Inferior parietal cortex (tissue), 1 donor: ENCODE results near the gene NLRP1.

Source experiments
- DNase-seq: peaks from one replicate; pipeline ENCODE4 v3.0.0-alpha.2; 2016; ENCODE audit errors: extremely low spot score

NLRP1 gene

DNA sequence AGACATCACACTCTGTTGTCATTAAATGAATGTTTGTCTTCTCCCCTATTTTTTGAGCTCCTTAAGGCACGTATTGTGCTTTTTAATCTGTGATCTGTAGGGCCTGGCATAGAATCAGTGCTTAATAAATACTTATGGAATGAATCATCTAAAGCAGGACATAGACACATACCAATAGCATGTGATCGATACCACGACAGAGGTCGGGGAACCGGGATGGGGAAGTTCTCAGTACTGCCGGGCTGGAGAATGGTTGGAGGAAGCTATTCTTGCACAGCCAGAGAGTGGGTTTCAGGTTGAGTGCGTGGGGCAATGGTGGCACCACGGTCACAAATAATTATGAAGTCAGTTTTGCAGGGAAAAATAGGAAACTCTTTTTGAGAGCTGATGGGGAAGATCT lies 26.8 kb downstream of the NLRP1 start:
- no peak for DNase-seq

DNA sequence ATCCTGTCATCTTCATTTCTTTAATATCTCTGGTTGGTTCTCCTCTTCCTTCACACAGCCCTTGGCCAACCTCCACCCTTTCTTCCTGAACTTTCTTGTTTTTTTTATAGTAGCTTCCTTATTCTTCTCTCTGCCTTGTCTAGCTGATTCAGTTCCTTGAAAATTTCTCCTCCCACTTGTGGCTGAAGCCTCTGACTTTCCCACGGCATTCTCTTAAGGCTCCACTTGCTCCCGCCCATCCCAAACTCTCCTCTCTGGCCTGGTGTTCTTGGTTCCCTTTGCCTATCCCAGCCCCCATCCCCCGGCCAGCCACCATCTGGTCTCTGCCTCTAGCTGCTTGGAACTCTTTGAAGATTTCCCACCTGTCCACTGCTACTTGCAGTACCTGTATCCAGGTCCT lies 29.1 kb downstream of the NLRP1 start:
- no peak for DNase-seq

GRCh38 chr17:5553479-5553878 lies 30.8 kb downstream of the NLRP1 start:
- DNase-seq = no peak

DNA sequence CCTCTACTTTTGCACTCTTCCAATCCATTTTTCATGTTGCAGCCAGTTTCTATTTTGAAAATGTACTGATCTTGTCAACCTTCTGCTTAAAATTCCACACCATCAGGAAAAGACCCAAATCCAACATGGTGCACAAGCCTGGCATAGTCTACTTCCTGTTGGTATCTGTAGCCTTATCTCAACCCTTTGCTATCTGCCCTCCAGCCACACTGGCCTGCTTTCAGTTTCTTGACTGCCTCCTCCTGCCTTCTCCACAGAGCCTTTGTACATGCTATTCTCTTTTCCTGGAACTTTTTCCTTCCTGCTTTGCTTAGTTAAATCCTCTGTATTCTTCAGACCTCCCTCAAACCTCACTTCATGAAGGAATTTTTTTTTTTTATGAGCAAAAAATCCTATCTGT lies 31.5 kb downstream of the NLRP1 start:
- DNase-seq = no peak

DNA sequence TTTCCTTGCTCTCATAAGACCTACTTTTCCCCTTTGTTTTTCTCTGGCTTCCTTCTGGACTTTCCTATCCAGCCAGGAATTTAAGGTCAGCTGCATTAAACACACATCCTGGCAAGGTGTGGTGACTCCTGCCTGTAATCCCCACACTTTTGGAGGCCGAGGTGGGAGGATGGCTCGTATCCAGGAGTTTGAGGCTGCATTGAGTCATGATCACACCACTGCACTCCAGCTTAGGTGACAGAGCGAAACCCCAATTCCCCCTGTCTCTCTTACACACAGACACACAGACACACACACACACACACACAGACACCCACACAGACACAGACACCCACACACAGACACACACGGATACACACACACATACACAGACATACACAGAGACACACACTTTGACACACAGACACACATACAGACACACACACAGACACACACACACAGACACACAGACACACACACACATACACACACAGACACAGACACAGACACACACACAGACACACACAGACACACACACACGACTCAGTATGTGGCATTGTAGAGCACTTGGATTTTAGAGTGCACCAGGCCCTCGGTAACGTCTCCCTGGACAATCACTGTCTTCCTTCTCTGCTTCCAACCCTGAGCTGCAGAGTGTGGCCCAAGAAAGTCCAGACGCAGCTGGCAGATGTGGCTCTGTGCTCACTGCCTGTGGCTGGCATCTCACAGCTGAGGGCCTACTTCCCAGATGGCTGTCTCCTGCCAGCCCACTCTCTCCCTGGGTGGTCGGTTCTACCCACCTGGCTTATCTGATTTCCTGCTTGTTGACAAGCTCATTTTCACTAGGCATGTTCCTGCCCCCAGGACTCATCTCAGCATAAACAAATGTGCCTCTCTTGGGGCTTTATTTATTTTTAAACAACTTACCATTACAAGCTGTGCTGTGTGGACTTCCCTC lies 39.0 kb downstream of the NLRP1 start:
- no peak for DNase-seq

- no peak for DNase-seq
Observed at GRCh38 chr17:5544115-5544514, 40.2 kb downstream of the NLRP1 start.

- no peak for DNase-seq
Observed at GRCh38 chr17:5541610-5542202, 42.6 kb downstream of the NLRP1 start.

GRCh38 chr17:5540321-5540720 lies 44.0 kb downstream of the NLRP1 start:
- no peak for DNase-seq

DNA sequence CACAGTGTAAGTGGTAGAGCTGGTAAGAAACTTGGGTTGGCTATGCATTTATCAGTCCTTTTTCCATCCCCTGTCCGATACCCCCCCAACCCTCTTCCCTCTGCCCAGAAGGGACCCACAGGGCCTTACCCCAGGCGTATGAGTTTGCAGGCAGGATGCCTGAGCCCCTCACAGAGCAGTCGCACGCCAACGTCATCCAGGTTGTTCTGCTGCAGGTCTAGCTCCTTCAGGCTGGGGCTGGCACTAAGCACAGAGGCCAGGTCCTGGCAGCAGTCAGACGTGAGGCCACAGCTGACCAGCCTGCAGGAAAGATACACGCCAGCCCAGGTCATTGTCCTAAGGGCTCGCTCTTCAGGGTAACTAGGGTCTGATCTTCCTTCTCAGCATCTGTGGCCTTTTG lies 45.0 kb downstream of the NLRP1 start:
- DNase-seq = no peak

DNA sequence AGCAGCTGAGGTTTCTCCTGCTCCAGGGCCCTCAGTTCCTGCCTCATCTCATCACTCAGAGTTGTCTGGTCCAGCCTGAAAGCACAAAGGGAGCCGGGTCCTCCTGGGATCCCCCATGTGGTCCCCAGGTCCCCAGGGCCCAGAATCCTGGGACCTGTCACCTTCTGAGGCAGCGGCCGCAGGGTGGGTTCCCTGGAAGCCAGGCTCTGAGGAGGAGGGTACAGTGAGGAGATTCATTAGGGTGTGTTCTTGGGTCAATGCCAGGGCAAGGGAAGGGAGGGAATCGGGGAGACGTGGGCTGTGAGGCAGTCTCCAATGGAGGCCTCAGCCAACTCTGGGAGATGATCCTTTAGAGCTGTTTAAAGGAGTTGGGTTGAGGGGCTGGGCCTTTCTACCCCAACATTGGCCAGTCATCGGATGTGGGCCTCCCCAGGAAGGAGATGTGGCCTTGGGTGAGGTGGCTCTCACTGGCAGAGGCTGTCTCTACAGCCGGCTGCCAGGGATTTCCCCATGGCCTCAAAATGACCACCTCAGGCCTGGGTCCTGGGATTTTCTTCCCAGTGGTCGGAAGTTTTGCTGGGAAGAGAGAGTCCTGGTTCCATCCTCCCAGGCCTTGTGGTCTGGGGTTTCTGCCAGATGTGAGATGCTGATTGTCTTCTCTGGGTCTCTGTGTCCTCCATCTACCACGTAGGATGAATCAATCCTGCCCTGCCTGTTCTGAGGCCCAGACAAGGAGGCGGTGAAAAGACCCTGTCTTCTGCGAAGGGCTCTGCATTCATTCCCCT lies 47.3 kb downstream of the NLRP1 start:
- DNase-seq = no peak

DNA sequence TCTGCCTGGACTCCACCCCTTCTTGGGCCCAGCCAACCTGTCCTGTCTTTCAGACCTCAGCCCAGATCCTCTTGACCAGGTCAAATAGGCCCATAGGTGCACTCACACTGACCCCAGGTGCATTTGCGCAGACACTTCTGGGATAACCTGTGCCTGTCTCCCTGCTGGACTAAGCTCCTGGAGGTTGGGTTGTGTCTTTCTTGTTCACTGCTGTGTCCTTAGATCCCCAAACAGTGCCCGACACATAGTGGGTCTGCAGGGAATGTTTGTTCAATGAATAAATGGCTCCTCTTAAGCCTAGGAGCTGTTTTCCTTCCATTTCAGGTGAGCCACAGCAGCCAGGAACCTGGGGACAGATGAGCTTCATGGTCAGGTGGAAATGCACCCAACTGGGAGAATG lies 48.9 kb downstream of the NLRP1 start:
- no peak for DNase-seq

- no peak for DNase-seq
Observed at GRCh38 chr17:5533486-5534315, 50.6 kb downstream of the NLRP1 start.

GRCh38 chr17:5532581-5532980 lies 51.7 kb downstream of the NLRP1 start:
- DNase-seq = no peak

DNA sequence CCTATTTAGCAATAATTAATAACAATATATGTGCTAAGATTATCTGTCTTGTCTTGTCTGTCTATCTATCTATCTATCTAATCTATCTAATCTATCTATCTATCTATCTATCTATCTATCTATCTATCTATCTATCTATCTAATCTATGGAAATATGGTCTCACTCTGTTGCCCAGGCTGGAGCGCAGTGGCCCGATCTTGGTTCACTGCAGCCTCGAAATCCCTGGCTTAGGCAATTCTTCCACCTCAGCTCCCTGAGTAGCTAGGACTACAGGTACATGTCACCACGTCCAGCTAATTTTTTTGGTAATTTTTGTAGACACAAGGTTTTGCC lies 53.3 kb downstream of the NLRP1 start:
- no peak for DNase-seq

- no peak for DNase-seq
Observed at GRCh38 chr17:5530265-5531084, 53.8 kb downstream of the NLRP1 start.

- DNase-seq = no peak
Observed at GRCh38 chr17:5527601-5528250, 56.6 kb downstream of the NLRP1 start.

DNA sequence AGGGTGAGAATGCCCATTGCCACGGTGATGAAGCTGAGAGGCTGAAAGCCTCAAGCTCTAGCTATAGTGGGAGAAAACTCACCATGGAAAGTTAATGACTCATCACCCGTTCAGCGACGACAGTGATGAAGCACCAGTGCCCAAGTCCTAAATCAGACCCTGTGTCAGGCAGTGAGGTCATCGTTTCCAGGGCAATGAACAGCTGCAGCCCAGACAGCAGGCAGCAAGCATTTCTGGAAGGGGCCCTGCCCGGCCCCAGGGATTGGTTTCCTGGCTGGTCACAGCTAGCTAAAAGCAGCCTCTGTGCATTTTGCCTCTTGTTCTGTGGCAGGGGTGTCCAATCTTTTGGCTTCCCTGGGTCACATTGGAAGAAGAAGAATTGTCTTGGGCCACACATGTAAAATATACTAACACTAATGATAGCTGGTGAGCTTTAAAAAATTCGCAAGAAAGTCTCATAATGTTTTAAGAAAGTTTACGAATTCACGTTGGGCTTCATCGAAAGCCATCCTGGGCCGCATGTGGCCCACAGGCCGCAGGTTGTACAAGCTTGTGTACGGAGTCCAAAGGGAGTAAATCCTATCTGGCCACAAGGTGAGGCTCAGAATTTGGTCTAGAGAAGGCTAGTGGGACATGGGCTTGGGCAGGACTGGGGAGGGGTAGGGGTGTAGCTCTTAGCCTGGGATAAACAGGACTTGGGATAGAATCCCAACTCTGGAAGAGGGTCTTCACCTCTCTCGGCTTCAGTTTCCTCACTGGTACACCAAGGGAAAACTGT lies 57.3 kb downstream of the NLRP1 start:
- DNase-seq = peak; percentile 64

DNA sequence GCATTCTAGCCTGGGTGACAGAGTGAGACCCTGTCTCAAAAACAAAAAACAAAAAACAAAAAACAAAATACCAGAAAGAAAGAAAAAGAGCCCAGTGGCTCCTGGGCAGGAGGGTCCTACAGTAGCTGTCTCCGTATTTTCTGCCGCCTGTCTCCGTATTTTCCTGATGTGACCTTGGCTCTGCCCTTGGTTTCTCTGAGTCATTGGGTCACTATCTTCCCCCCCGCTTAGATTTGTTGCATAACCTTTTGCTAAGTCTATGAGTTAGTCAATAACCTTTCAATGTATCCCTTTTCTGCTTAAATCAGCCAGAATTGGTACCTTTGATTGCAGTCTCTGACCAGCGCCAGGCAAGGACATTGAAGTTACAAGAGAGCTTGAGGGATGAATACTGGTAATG lies 61.1 kb downstream of the NLRP1 start:
- DNase-seq = no peak

DNA sequence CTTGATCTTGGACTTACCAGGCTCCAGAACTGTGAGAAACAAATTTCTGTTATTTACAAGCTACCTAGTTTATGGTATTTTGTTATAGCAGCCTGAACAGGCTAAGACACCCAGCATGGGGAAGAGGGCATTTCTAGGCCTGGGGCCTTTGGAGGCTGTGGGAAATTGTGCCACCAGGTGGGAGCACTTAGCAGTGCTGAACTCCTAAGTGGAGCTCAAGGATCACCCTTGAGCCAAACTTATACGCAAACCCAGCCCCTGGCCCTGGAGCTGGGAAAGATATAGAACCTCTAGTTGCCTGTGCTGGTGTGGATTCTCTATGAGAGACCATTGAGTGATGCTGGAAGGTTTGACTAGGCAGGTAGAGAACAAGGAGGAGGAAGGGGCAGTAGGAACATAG lies 61.8 kb downstream of the NLRP1 start:
- DNase-seq = no peak
